Cerebellar nuclear complex (tissue), 1 donor: ENCODE data around the gene EYS.
"Not testable (repeated sequence)": the region's sequence is repeated elsewhere in the genome, so short reads cannot be mapped to it uniquely, and the experiment has no call there.

Experiments used
- DNase-seq, 2 experiments: peaks; one replicate each; lab custom pipeline; 2025; lab: John Stamatoyannopoulos, UW

EYS gene

GRCh38 chr6:64041373-64041772 lies 1665.7 kb downstream of the EYS start:
- DNase-seq, result no peak

- no peak for DNase-seq
These were observed 1666.9 kb downstream of the EYS start for GRCh38 chr6:64040113-64040512.

GRCh38 chr6:64037427-64037826 lies 1669.6 kb downstream of the EYS start:
- DNase-seq, result no peak

GRCh38 chr6:64034910-64035655 lies 1671.9 kb downstream of the EYS start:
- no peak for DNase-seq

DNA sequence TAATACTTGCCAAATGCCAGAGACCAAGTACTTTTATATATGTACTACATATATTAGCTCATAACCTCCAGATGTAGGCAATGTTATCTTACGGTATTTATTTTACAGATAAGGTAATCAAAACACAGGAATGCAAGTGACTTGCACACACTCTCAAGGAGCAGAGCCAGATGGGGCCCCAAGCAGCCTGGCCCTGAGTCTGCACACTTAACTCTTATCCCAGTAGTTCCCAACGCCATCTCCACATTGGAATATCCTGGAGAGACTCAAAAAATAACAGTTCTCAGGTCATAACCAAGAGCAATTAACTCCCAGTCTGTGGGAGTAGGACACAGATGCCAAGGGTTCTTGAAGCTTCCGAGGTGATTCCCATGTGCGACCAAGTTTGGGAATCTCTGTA lies 1672.7 kb downstream of the EYS start:
- DNase-seq, result no peak

DNA sequence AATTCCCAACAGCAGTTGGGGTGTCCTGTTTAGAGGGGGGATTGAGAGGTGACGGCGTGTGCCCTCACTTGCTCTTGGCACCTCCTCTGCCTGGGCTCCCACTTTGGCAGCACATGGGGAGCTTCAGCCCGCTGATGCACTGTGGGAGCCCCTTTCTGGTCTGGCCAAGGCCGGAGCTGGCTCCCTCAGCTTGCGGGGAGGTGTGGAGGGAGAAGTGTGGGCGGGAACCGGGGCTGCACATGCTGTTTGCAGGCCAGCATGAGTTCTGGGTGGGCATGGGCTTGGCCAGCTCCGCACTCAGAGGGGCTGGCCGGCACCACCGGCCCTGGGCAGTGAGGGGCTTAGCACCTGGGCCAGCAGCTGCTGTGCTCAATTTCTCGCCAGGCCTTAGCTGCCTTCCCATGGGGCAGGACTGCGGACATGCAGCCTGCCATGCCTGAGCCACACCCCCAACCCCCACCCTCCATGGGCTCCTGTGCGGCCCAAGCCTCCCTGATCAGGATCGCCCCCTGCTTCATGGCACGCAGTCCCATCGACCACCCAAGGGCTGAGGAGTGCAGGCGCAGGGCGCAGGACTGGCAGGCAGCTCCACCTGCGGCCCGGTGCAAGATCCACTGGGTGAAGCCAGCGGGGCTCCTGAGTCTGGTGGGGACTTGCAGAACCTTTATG lies 1675.9 kb downstream of the EYS start:
- not testable (repeated sequence) for DNase-seq

DNA sequence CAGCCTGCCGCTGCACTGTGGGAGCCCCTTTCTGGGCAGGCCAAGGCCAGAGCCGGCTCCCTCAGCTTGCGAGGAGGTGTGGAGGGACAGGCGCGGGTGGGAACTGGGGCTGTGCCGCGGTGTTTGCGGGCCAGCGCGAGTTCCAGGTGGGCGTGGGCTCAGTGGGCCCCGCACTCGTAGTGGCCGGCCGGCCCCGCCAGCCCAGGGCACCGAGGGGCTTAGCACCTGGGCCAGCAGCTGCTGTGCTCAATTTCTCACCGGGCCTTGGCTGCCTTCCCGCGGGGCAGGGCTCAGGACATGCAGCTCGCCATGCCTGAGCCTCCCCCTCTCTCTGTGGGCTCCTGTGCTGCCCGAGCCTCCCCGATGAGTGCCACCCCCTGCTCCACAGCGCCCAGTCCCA lies 1683.3 kb downstream of the EYS start:
- DNase-seq, result no peak

- no peak for DNase-seq
These were observed 1692.4 kb downstream of the EYS start for GRCh38 chr6:64014595-64014994.

DNA sequence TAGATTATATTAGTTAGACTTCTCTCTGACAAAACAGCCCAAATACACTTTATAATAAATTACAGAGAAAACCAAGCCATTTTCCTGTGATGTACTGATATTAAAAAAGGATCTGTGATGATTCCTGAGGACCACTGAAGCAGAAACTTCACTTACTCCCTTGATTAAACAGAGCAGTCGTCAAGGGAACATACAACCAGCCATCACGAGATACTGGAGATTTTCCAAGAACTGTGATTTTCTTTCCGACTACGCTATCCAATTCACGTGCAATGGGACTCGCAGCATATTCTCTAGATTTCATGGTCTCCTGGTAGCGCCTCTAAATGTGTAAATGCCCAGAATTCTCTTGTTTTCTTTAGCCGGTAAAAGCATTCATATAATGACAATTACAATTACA lies 1694.0 kb downstream of the EYS start:
- no peak for DNase-seq

- no peak for DNase-seq
These were observed 1694.5 kb downstream of the EYS start for GRCh38 chr6:64012351-64013001.

- DNase-seq, result no peak
These were observed 1696.4 kb downstream of the EYS start for GRCh38 chr6:64010666-64011065.

DNA sequence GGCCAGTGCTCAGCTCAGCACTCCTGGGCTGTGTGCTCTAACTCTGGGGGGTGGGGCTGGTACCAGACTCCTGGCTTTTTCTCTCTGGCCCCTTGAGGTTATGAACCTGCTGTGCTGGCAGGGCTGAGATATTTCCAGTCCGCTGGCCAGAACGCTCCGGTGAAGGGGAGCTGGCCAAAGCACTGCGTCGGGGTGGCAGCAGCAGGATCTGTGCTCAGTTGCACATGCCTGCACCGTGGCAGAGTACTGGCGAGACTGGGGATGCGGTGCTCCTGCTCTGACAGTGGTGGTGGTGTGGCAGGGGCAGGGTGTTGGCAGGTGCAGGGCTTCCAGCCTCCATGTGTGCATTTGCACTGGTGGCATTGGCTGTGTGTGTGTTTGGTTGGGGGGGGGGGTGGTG lies 1697.0 kb downstream of the EYS start:
- DNase-seq, result no peak

DNA sequence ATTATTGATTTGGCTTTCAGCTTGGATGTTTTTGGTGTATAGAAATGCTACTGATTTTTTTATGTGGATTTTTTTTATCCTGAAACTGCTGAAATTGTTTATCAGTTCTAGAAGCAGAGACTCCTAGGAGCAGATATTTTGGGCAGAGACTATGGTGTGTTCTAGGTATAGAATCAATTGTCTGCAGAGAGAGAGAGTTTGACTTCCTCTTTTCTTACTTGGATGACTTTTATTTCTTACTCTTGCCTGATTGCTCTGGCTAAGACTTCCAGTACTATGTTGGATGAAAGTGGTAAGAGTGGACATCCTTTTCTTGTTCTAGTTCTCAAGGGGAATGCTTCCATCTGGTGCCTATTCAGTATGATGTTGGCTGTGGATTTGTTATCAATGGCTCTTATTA lies 1700.8 kb downstream of the EYS start:
- no peak for DNase-seq

GRCh38 chr6:64000818-64001491 lies 1706.1 kb downstream of the EYS start:
- no peak for DNase-seq

- no peak for DNase-seq
These were observed 1707.4 kb downstream of the EYS start for GRCh38 chr6:63999613-64000012.

- no peak for DNase-seq
These were observed 1708.0 kb downstream of the EYS start for GRCh38 chr6:63998991-63999390.

- no peak for DNase-seq
These were observed 1709.3 kb downstream of the EYS start for GRCh38 chr6:63997734-63998133.

DNA sequence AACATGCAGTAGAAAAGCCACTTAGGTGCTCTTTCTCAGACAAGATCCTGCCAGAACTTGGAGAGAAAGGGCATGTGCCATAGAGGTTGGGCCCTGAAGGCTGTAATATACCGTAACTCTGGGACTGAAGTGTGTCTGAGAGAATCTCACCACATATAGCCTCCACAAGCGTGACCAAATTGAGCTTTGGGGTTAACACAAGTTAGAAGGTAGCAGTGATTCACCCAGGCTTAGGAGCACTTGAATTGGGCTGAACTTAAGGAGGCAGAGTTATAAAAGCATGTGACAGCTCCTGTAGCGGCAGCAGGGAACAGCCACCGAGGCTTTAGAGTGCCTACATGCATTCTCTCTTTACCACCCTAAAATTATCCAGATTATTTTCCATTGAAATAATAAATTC lies 1709.8 kb downstream of the EYS start:
- no peak for DNase-seq

DNA sequence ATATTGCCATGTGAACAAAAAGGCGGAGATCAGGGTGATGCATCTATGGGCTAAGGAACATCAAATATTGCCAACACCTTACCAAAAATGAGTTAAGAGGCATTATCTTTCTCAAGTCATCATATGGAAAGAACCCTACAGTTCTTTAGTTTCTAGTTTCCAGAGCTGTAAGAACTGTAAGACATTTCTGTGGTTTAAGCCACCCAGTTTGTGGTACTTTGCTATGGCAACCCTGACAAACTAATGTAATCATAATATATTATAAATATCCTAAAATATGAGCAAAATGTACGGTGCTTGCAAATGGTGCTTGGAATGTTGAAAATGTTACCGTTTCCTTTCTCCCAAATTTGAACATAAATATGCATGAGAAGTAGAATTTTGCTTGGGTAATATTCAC lies 1721.8 kb downstream of the EYS start:
- no peak for DNase-seq

DNA sequence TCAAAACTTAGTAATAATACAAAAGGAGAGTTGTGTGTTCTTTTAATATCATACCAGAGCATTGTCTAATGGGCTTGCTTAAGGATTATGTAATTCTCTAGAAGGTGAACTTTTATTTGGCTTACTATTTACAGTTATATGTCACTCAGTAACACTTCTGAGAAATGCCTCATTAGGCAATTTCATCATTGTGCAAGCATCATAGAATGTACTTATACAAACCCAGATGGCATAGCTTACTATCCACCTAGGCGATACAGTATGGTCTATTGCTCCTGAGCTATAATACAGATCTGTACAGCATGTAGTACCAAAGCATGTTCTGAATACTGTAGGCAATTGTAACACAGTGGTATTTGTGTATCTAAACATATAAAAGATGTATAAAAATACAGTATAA lies 1731.3 kb downstream of the EYS start:
- no peak for DNase-seq

- DNase-seq, result no peak
These were observed 1738.4 kb downstream of the EYS start for GRCh38 chr6:63968650-63969049.

DNA sequence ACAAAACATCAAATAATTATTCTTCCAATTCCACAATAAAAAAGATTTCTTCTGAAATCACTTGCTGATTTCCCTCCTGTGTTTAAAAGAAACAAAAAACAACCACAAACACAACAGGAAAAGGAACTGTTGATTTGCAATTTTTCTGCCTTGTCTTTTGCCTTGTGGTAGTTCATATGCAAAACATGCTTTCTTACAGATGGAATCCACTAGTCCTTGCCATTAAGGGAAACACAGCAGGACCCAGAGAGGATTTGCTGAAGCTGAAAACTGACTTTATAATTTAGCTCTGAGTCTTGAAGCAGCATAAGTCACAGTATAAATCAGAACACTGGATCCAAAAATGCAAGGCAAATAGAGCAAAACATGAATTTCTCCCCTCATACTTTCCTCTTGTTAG lies 1742.7 kb downstream of the EYS start:
- DNase-seq, result no peak
